Choroid plexus epithelial cell (primary cell): Measurements from ENCODE around the gene MEAK7.
"Not testable (repeated sequence)": the region's sequence is repeated elsewhere in the genome, so short reads cannot be mapped to it uniquely, and the experiment has no call there.

Experiments used
- DNase-seq: peaks from one replicate; pipeline ENCODE4 v3.0.0-alpha.2; 2010; ENCODE audit warnings: low read depth
- H3K4me3 ChIP-seq: 2 replicates; pipeline ENCODE4 v1.5.1; 2011; ENCODE audit warnings: low read depth, mild to moderate bottlenecking, control low read depth, low read length, moderate library complexity
- CTCF ChIP-seq: conservative IDR thresholded peaks from 2 replicates; pipeline ENCODE4 v1.5.1; 2011; ENCODE audit warnings: low read depth, mild to moderate bottlenecking, control low read depth, inconsistent platforms, low read length, moderate library complexity

MEAK7 gene

GRCh38 chr16:84532291-84532724 lies 27.8 kb upstream of the MEAK7 start:
- peak overlapping the region; percentile 6 for H3K4me3 ChIP-seq
- DNase-seq = peak; percentile 86

GRCh38 chr16:84531671-84532111 lies 27.2 kb upstream of the MEAK7 start:
- TF ChIP-seq CTCF = no peak
- DNase-seq = no peak
- no peak overlapping the region for H3K4me3 ChIP-seq

More at GRCh38 chr16:84532291-84532724, 27.8 kb upstream of the MEAK7 start:
- TF ChIP-seq CTCF = no peak

GRCh38 chr16:84530590-84530989 lies 26.1 kb upstream of the MEAK7 start:
- no peak for TF ChIP-seq CTCF
- no peak overlapping the region for H3K4me3 ChIP-seq
- no peak for DNase-seq

GRCh38 chr16:84529607-84530006 lies 25.1 kb upstream of the MEAK7 start:
- no peak for TF ChIP-seq CTCF
- DNase-seq = no peak
- H3K4me3 ChIP-seq = no peak overlapping the region

GRCh38 chr16:84528322-84528721 lies 23.9 kb upstream of the MEAK7 start:
- H3K4me3 ChIP-seq = no peak overlapping the region
- no peak for DNase-seq
- no peak for TF ChIP-seq CTCF

- DNase-seq = no peak
- no peak for TF ChIP-seq CTCF
- H3K4me3 ChIP-seq = no peak overlapping the region
Measured at GRCh38 chr16:84527532-84528269, 23.2 kb upstream of the MEAK7 start.

- DNase-seq = no peak
- H3K4me3 ChIP-seq = no peak overlapping the region
Measured at GRCh38 chr16:84526794-84527531, 22.5 kb upstream of the MEAK7 start.

GRCh38 chr16:84524941-84525581 lies 20.6 kb upstream of the MEAK7 start:
- H3K4me3 ChIP-seq, DNase-seq: not testable (repeated sequence)

More at GRCh38 chr16:84526794-84527531, 22.5 kb upstream of the MEAK7 start:
- no peak for TF ChIP-seq CTCF
